Measurements from ENCODE around the gene TICRR.
A peak's percentile ranks its signal among the peaks of the same experiment; 100 is the strongest.

Gene TICRR

DNA sequence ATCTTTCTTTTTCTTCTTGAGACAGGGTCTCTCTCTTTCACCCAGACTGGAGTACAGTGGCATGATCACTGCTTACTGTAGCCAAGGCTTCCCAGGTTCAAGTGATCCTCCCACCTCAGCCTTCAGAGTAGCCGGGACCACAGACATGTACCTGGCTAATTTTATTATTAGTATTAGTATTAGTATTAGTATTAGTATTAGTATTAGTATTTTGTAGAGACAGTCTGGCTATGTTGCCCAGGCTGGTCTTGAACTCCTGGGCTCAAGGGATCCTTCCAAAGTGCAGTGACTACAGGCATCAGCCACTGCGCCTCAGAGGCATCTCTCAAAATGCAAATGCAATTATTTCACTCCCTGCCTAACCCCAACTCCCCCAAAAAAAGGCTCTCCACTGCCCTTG lies 78.3 kb downstream of the TICRR start:
- TF ChIP-seq, protein P1, sequence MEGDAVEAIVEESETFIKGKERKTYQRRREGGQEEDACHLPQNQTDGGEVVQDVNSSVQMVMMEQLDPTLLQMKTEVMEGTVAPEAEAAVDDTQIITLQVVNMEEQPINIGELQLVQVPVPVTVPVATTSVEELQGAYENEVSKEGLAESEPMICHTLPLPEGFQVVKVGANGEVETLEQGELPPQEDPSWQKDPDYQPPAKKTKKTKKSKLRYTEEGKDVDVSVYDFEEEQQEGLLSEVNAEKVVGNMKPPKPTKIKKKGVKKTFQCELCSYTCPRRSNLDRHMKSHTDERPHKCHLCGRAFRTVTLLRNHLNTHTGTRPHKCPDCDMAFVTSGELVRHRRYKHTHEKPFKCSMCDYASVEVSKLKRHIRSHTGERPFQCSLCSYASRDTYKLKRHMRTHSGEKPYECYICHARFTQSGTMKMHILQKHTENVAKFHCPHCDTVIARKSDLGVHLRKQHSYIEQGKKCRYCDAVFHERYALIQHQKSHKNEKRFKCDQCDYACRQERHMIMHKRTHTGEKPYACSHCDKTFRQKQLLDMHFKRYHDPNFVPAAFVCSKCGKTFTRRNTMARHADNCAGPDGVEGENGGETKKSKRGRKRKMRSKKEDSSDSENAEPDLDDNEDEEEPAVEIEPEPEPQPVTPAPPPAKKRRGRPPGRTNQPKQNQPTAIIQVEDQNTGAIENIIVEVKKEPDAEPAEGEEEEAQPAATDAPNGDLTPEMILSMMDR (IDR thresholded peaks at IDR 0.05; ENCODE audit: insufficient read depth, low read length, poor library complexity, severe bottlenecking), result no peak
- H3K36me3 ChIP-seq (ENCODE audit: control insufficient read depth, insufficient read depth, low read length), result no peaks in the 10 kb centered on the region
- no peak for DNase-seq (ENCODE audit: extremely low read depth, insufficient read length)
- H3K4me3 ChIP-seq (replicated peaks; ENCODE audit: low read depth, low read length), result no peak overlapping the region
- H3K27me3 ChIP-seq (replicated peaks; ENCODE audit: control insufficient read depth, insufficient read depth, low read length), result no peaks in the 10 kb centered on the region; the same call in none of the 2 replicates

DNA sequence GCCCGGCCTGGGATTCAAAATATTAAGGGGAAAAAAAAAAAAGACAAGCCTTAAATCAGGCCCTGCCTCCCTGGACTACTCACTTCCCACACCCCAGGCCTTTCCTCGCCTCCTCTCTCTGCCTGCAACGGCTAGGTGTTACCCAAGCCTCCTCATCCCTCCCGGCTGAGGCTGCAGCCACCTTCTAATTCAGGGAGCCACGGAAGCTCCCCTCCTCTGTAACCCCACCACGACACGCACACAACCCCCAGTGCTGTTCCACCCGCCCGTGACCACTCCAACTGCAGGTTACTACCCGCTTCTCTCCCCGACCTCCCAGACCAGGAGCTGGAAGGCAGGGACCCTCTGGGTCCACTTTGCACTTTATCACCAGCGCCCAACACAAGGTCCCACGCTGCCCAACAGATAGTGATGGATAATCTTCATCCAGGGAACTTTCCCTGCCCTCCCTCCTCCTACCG lies 79.1 kb downstream of the TICRR start:
- Histone ChIP-seq H3K27me3 (replicated peaks; ENCODE audit: control insufficient read depth, insufficient read depth, low read length) (no peaks in the 10 kb centered on the region; the same call in none of the 2 replicates), H3K4me3 (replicated peaks; ENCODE audit: low read depth, low read length) (peak overlapping the region; percentile 59; the same call in 1 of the 2 replicates), H3K36me3 (ENCODE audit: control insufficient read depth, insufficient read depth, low read length) (no peaks in the 10 kb centered on the region)
- DNase-seq (ENCODE audit: extremely low read depth, insufficient read length), result no peak
- TF ChIP-seq, protein P1 (IDR thresholded peaks at IDR 0.05; ENCODE audit: insufficient read depth, low read length, poor library complexity, severe bottlenecking), result no peak

DNA sequence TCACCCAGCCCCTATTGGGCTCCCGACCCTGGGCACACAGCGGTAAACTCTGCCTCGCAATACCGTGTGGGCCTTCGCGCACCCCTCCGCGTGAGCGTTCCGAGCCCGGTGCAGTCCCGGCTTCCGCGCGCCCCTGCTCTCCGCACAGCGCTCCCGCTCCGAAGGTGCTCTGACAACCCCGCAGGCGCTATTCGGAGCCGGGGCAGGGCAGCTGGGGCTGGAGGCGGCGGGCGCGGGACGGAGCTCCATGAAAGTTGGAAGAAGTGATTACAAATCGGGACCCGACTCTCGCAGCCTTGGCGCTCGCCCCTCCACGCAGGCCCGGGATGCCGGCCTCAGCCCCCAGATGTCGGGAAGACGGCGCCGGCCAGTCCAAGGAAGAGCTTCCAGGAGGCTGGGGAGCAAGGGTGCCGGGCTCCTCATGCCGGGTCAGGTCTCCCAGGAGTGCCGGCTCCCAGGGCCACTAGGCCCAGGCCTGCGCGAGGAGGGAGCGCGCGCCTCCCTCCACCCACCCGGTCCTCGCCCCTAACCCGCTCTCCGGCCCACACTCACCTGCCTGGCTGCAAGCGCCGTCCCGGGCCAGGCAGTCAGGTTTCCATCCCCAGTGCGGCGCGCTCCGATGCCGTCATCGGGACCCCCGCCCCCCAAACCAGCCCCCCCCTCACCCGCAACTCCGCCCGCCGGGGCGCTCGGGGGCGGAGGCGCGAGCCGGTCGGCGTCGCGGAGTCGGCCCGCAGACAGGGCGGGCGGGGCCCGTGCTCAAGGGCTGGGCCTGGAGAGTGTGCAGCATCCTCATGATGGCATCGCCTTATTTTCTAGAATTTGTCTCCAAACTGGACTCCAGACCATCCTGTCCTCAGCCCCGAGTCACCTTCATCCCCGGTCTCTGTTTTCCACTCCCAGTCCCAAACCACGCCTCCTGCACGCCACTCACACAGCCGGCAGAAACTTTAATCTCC lies 79.9 kb downstream of the TICRR start, which contains the start of gene KIF7:
Gene KIF7, minus strand, starts transcription at position 621 of the 959 bp plus-strand sequence. CDS start 2,537 bp downstream, outside the sequence.
- no peaks in the 10 kb centered on the region; the same call in none of the 2 replicates for H3K27me3 ChIP-seq (replicated peaks; ENCODE audit: control insufficient read depth, insufficient read depth, low read length)
- peak within 1 kb of the TSS; percentile 59 for H3K4me3 ChIP-seq (replicated peaks; ENCODE audit: low read depth, low read length)
- no peaks in the 10 kb centered on the region for H3K36me3 ChIP-seq (ENCODE audit: control insufficient read depth, insufficient read depth, low read length)
- no peak for DNase-seq (ENCODE audit: extremely low read depth, insufficient read length)
- TF ChIP-seq, protein P1 (IDR thresholded peaks at IDR 0.05; ENCODE audit: insufficient read depth, low read length, poor library complexity, severe bottlenecking), result no peak

DNA sequence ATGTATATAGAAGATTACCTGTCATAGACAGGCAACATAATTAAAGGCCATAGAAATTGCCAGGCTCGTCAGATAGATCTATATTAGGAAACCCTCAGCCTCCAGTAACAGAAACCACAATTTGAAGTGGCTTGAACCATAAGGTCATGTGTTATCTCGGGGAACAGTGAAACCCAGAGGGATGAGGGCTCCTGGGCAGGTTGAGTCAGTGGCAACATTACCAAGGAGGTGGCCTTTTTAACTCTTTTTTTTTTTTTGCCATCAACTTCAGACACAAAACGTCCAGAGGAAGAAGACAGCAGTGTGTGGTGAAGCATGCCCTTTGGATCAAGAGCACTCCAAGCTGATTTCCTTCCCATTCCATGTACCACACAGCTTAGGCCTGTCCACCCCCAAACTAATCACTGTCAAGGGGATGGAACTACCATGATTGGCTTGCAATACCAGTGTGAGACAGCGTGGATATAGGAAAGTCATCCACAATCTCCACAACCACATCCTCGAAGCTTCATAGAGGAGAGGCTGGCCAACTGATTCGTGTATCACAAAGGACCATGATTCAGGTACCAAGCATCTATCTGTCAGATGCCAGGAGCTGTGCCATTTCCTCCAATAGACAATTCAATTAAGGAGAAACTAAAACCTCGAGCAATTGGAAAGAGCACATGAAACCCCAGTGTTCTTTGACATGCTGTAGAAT lies 81.0 kb downstream of the TICRR start:
- Histone ChIP-seq H3K27me3 (replicated peaks; ENCODE audit: control insufficient read depth, insufficient read depth, low read length) (no peaks in the 10 kb centered on the region; the same call in none of the 2 replicates), H3K36me3 (ENCODE audit: control insufficient read depth, insufficient read depth, low read length) (no peaks in the 10 kb centered on the region), H3K4me3 (replicated peaks; ENCODE audit: low read depth, low read length) (no peak overlapping the region)
- DNase-seq (ENCODE audit: extremely low read depth, insufficient read length), result no peak
- TF ChIP-seq, protein P1 (IDR thresholded peaks at IDR 0.05; ENCODE audit: insufficient read depth, low read length, poor library complexity, severe bottlenecking), result no peak

DNA sequence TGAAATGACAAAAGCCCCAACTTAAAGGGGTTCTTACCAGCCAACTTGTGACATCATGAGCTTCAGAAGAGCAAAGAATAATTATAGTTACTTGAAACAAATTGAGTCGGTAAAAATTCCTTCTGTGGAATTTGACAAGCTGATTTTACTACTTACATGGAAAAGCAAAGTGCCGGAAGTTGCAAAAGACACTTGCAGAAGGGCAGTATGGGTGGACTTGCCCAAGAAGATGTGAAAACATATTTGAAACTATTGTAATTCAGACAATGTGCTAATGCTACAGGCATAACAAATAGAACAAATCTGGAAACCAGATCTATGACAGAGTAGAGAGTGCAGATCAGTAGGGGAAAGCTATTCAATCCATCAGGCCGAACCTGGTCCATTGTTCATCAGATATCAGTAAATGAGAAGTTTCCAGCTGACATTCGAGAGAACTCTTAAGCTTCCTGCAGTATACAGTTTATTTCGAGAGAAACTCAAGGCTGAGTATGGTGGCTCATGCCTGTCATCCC lies 82.5 kb downstream of the TICRR start:
- no peak for DNase-seq (ENCODE audit: extremely low read depth, insufficient read length)
- TF ChIP-seq, protein P1 (IDR thresholded peaks at IDR 0.05; ENCODE audit: insufficient read depth, low read length, poor library complexity, severe bottlenecking), result no peak
- Histone ChIP-seq H3K27me3 (replicated peaks; ENCODE audit: control insufficient read depth, insufficient read depth, low read length) (no peaks in the 10 kb centered on the region; the same call in none of the 2 replicates), H3K4me3 (replicated peaks; ENCODE audit: low read depth, low read length) (no peak overlapping the region), H3K36me3 (ENCODE audit: control insufficient read depth, insufficient read depth, low read length) (no peaks in the 10 kb centered on the region)
